Esophagus (tissue), 2 donors: ENCODE results near the gene OR56B4. TPM values are rescaled to one million over a fixed set of nuclear protein-coding genes. Genes with fewer than 3 reads are reported as not detected.
"Not testable (repeated sequence)": the region's sequence is repeated elsewhere in the genome, so short reads cannot be mapped to it uniquely, and the experiment has no call there.

ENCODE experiments used
- H3K27ac ChIP-seq, 2 donors: one replicate each; pipeline ENCODE4 v1.5.1; 2013; ENCODE audit warnings: low read depth in 2 of 2, mild to moderate bottlenecking in 2 of 2, inconsistent platforms in 1 of 2, low read length in 1 of 2, moderate library complexity in 1 of 2
- H3K27me3 ChIP-seq, 2 donors: one replicate each; pipeline ENCODE4 v1.6.1; 2013; ENCODE audit warnings: low read length in 2 of 2, control low read depth in 1 of 2, mild to moderate bottlenecking in 1 of 2; ENCODE audit not compliant: insufficient read depth in 2 of 2, control insufficient read depth in 1 of 2
- H3K36me3 ChIP-seq, 2 donors: one replicate each; pipeline ENCODE4 v1.6.1; 2013; ENCODE audit warnings: low read length in 1 of 2; ENCODE audit not compliant: control insufficient read depth in 2 of 2, insufficient read depth in 2 of 2
- H3K4me1 ChIP-seq, 2 donors: one replicate each; pipeline ENCODE4 v1.6.1; 2013; ENCODE audit warnings: low read length in 1 of 2; ENCODE audit not compliant: control insufficient read depth in 2 of 2, insufficient read depth in 2 of 2
- H3K4me3 ChIP-seq, 2 donors: one replicate each; pipeline ENCODE4 v1.5.1; 2013; ENCODE audit warnings: low read length in 2 of 2, mild to moderate bottlenecking in 2 of 2, low read depth in 1 of 2, moderate library complexity in 1 of 2
- H3K9me3 ChIP-seq, 2 donors: one replicate each; pipeline ENCODE4 v1.6.1; 2013; ENCODE audit warnings: mild to moderate bottlenecking in 2 of 2, low read depth in 1 of 2, low read length in 1 of 2, moderate library complexity in 1 of 2; ENCODE audit not compliant: control insufficient read depth in 2 of 2, insufficient read depth in 1 of 2
- WGBS, 2 donors: extraction: QIAGEN DNeasy Blood & Tissue Kit; methylation state at CpG; one replicate each; pipeline ENCODE4 v1.1.7; 2013; 5-methylcytosine and 5-hydroxymethylcytosine counted together
- polyA plus RNA-seq, 2 donors: library from polyadenylated mRNA; stranded (reverse); fragments of 200-250 nt; gene quantifications; one replicate each; pipeline ENCODE4 v1.2.3, GENCODE V29; 2013
- donor health status: healthy with polysubstance abuse.
- donor health status: Bipolar disorder and iron deficiency.

OR56B4 gene
- polyA plus RNA-seq, 2 donors = not detected

DNA sequence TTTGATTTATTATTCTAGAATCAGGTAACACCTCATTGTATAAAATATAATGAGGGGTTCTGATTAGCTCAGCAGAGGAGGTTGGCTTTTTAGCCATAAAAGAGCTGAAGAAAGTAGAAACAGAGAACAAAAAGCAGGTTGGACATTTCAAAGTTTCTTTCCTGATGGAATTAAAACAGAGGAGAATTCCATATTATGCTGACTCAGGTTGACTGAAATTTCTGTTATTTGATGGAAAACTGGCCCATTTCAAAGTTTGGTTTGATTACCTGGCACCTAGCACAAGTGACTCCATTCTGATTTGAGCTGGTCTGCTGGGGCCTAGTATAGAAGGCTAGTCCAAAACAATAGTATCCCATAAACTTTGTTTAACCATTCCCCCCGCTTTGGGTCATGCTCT, 24.9 kb downstream of the OR56B4 start:
- 87 to 92% methylated on average over 1 of the region's 1 CpG for WGBS, 2 donors
- Histone ChIP-seq H3K9me3 (no peaks in the 10 kb centered on the region), H3K4me3 (no peak overlapping the region), H3K27me3 (no peaks in the 10 kb centered on the region), H3K27ac (no peak overlapping the region), H3K36me3 (no peaks in the 10 kb centered on the region), H3K4me1 (no peaks in the 10 kb centered on the region)

DNA sequence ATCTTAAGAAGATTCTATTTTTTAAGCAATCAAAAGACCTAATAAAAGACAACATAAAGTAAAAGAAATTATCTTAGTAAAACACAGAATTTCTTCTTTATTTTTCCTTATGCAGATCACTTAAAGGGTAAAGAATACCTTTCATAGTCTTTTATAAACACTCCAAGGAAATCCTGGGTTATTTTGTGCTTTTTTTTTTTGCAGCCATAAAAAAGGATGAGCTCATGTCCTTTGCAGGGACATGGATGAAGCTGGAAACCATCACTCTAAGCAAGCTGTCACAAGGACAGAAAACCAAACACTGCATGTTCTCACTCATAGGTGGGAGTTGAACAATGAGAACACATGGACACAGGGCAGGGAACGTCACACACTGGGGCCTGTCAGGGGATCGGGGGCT, 28.5 kb downstream of the OR56B4 start:
- not testable (repeated sequence) for H3K9me3 ChIP-seq, H3K36me3 ChIP-seq, H3K27ac ChIP-seq, H3K27me3 ChIP-seq, H3K4me3 ChIP-seq, H3K4me1 ChIP-seq
- 25 to 33% methylated on average over 2 of the region's 2 CpGs for WGBS, 2 donors

DNA sequence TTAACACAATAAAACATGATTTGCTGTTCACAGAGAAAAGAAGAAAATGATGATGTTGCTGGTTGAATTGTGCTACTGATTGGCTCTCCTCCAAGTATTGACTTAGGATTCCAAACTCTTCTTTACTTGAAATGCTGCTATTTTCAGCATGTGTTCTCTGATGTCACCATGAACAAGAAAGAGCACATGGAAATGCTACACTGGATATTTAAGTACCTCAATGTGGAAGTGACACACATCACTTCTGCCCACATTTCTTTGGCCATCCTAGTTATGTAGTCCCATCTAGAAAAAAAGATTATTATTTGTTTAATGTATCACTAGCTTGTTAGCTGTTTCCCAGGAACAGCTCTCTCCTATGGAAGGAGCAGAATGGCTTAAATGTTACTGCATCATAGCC, 35.5 kb downstream of the OR56B4 start:
- Histone ChIP-seq H3K27ac (no peak overlapping the region), H3K4me1 (no peaks in the 10 kb centered on the region), H3K9me3 (no peaks in the 10 kb centered on the region), H3K27me3 (no peaks in the 10 kb centered on the region), H3K4me3 (no peak overlapping the region), H3K36me3 (no peaks in the 10 kb centered on the region)

DNA sequence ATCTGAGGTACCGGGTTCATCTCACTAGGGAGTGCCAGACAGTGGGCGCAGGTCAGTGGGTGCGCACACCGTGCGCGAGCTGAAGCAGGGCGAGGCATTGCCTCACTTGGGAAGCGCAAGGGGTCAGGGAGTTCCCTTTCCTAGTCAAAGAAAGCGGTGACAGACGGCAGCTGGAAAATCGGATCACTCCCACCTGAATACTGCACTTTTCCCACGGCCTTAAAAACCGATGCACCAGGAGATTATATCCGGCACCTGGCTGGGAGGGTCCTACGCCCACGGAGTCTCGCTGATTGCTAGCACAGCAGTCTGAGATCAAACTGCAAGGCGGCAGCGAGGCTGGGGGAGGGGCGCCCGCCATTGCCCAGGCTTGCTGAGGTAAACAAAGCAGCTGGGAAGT, 36.3 kb downstream of the OR56B4 start:
- H3K9me3 ChIP-seq, H3K27ac ChIP-seq, H3K4me3 ChIP-seq, H3K27me3 ChIP-seq, H3K36me3 ChIP-seq, H3K4me1 ChIP-seq: not testable (repeated sequence)
- 52 to 66% methylated on average over 10 to 13 of the region's 21 CpGs for WGBS, 2 donors

DNA sequence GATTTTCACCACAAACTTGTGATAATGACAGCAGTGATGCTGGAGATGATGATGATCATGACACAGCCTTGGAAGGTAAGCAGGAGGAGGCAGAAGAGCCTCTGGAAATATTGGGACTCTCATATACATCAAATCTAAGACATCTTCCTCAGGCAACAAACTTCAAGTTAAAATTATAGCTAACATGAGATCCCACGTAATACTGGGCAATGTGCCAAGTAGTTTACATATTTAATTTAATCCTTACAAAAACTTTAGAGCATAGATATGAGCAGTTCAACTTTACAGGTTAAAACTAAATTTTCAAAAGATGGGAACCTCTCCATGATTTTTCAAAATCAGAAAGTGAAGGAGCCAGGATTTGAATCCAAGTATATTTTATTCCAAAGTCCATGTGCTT, 43.6 kb downstream of the OR56B4 start:
- WGBS, 2 donors = 8 to 19% methylated on average over 1 of the region's 1 CpG
- Histone ChIP-seq H3K4me3 (no peak overlapping the region), H3K9me3 (no peaks in the 10 kb centered on the region), H3K4me1 (no peaks in the 10 kb centered on the region), H3K27ac (no peak overlapping the region), H3K36me3 (no peaks in the 10 kb centered on the region), H3K27me3 (no peaks in the 10 kb centered on the region)

DNA sequence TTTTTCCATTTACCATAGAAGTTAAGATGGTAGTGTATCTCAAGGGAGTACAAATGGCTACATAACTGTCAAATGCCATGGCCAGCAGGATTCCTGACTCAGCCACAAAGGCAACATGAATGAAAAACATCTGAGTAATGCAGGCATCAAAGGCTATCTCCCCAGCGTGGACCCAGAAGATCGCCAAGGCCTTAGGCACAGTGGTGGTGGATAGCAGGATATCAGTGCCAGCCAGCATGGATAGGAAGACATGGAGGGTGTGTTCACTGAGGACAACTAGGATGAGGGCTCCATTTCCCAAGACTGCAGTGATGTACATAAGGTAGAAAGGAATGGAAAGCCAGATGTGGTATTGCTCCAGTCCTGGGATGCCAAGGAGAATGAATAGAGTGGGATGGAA, 44.6 kb downstream of the OR56B4 start:
- 82 to 84% methylated on average over 2 of the region's 2 CpGs for WGBS, 2 donors
- H3K4me3 ChIP-seq = no peak overlapping the region
- H3K4me1 ChIP-seq = no peaks in the 10 kb centered on the region
- no peaks in the 10 kb centered on the region for H3K27me3 ChIP-seq
- H3K36me3 ChIP-seq = no peaks in the 10 kb centered on the region
- H3K9me3 ChIP-seq = no peaks in the 10 kb centered on the region
- H3K27ac ChIP-seq = no peak overlapping the region

DNA sequence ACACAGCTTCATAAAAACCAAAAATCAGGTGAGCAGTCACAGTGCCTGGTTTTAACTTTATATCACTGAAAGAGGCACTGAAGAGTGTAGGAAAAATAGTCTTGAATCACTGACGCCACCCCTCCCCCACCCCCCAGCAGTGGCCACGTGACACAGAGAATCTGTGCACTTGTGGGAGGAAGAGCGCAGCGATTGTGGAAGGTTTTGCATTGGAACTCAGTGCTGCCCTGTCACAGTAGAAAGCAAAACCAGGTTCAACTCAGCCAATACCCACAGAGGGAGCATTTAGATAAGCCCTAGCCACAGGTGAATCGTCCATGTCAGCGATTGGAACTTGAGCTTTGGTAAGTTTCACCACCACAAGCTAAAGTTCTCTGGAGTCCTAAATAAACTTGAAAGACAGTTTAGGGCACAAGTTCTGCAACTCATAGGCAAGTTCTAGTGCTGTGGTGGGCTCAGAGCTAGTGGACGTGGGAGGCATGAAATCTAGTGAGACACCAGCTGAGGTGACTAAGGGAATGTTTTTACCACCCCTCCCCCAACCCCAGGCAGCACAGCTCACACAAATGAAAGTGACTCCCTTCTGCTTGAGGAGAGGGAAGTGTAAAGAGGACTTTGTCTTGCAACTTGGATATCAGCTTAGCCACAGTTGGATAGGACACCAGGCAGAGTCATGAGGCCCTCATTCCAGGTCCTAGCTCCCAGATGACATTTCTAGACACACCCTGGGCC, 49.3 kb downstream of the OR56B4 start:
- Histone ChIP-seq H3K27ac (no peak overlapping the region), H3K27me3 (no peaks in the 10 kb centered on the region)

More for the DNA sequence above, 49.3 kb downstream of the OR56B4 start:
- no peaks in the 10 kb centered on the region for H3K36me3 ChIP-seq
- no peaks in the 10 kb centered on the region for H3K4me1 ChIP-seq
- 75 to 76% methylated on average over 7 of the region's 7 CpGs for WGBS, 2 donors
- no peak overlapping the region for H3K4me3 ChIP-seq
- H3K9me3 ChIP-seq = no peaks in the 10 kb centered on the region

Other genes starting within 250 kb of the OR56B4 start
- not detected for gene OR52E8, start 250.0 kb upstream of the OR56B4 start, polyA plus RNA-seq
- not detected for gene OR52E4, start 227.1 kb upstream of the OR56B4 start, polyA plus RNA-seq
- gene OR52E5, start 214.5 kb upstream of the OR56B4 start, polyA plus RNA-seq = not detected
- not detected for gene OR56A3, start 165.4 kb upstream of the OR56B4 start, polyA plus RNA-seq
- not detected for gene OR56A5, start 139.2 kb upstream of the OR56B4 start, polyA plus RNA-seq
- gene OR52L1, start 120.7 kb upstream of the OR56B4 start, polyA plus RNA-seq = not detected
- gene OR56A4, start 100.7 kb upstream of the OR56B4 start, polyA plus RNA-seq = not detected
- gene OR56A1, start 76.9 kb upstream of the OR56B4 start, polyA plus RNA-seq = not detected
- not detected for gene OR52B2, start 62.6 kb downstream of the OR56B4 start, polyA plus RNA-seq
- gene OR52W1, start 91.5 kb downstream of the OR56B4 start, polyA plus RNA-seq = not detected
- gene C11orf42, start 97.9 kb downstream of the OR56B4 start, polyA plus RNA-seq = not detected
- 10 to 100 TPM; 18.6 to 31.7 TPM for gene FHIP1B, start 127.0 kb downstream of the OR56B4 start, polyA plus RNA-seq
- under 1 TPM; 0.06 TPM for gene CNGA4, start 131.4 kb downstream of the OR56B4 start, polyA plus RNA-seq
- under 1 TPM in 1 of 2 donors, not detected in 1; 0.08 TPM for gene CCKBR, start 152.2 kb downstream of the OR56B4 start, polyA plus RNA-seq
- 10 to 100 TPM; 16.7 to 23.0 TPM for gene CAVIN3, start 212.8 kb downstream of the OR56B4 start, polyA plus RNA-seq